LNCaP clone FGC (cell line): ENCODE results near the gene IBSP.
A peak's percentile ranks its signal among the peaks of the same experiment; 100 is the strongest.

Experiments used
- DNase-seq: peaks from one replicate; pipeline ENCODE4 v3.0.0-alpha.2; 2011; ENCODE audit warnings: low read depth
- H3K4me3 ChIP-seq: 2 replicates; pipeline ENCODE4 v1.5.1; 2011; ENCODE audit warnings: mild to moderate bottlenecking, low read depth, low read length, control low read depth
- TF ChIP-seq, protein P1 (sequence below): IDR thresholded peaks from 2 replicates; pipeline ENCODE4 v1.5.1; 2012; ENCODE audit warnings: mild to moderate bottlenecking; ENCODE audit not compliant: control insufficient read depth, insufficient read depth; ENCODE audit errors: extremely low read depth

The IBSP gene

DNA sequence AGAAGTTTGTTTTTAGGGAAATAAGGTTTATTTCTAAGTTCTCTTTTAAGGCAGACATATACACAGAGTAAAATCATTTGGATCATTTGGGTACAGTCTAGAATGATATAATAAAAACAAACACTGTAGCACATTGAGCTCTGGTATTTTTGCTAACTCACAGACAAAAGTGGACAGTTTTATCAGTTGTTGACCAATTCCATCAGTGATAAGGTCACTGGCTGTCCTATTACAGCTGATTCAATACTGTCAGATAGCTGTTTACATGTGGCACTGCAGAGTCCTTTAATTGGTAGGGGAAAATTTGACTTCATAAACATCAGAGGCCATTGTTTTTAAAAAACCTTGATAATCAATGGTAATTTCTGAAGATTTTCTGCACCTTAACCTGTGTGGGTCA, 3.5 kb downstream of the IBSP start:
- TF ChIP-seq, protein P1, sequence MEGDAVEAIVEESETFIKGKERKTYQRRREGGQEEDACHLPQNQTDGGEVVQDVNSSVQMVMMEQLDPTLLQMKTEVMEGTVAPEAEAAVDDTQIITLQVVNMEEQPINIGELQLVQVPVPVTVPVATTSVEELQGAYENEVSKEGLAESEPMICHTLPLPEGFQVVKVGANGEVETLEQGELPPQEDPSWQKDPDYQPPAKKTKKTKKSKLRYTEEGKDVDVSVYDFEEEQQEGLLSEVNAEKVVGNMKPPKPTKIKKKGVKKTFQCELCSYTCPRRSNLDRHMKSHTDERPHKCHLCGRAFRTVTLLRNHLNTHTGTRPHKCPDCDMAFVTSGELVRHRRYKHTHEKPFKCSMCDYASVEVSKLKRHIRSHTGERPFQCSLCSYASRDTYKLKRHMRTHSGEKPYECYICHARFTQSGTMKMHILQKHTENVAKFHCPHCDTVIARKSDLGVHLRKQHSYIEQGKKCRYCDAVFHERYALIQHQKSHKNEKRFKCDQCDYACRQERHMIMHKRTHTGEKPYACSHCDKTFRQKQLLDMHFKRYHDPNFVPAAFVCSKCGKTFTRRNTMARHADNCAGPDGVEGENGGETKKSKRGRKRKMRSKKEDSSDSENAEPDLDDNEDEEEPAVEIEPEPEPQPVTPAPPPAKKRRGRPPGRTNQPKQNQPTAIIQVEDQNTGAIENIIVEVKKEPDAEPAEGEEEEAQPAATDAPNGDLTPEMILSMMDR, result no peak
- H3K4me3 ChIP-seq, result no peak overlapping the region
- DNase-seq, result peak; percentile 56

GRCh38 chr4:87803421-87803820, 4.1 kb downstream of the IBSP start:
- TF ChIP-seq, protein P1, result no peak
- DNase-seq, result no peak

GRCh38 chr4:87804871-87805270, 5.5 kb downstream of the IBSP start:
- TF ChIP-seq, protein P1, result no peak
- DNase-seq, result no peak
- no peak overlapping the region for H3K4me3 ChIP-seq

More at GRCh38 chr4:87803421-87803820, 4.1 kb downstream of the IBSP start:
- H3K4me3 ChIP-seq, result no peak overlapping the region

DNA sequence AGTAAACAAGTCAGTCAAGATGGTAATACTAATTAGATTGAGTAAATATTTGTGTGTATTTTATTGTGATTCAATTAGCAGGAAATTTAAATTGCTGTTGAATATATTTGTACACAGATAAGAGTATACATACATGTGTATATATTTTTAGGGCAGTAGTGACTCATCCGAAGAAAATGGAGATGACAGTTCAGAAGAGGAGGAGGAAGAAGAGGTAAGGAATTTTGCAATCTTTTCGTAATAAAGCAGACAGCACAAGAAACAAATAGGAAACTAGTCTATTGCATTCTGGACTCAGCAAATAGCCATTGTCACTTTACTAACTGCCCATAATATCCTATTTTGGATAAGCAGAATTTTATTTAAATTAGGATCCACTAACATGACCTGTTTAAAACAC, 6.6 kb downstream of the IBSP start:
- H3K4me3 ChIP-seq, result no peak overlapping the region
- TF ChIP-seq, protein P1, result no peak
- no peak for DNase-seq

GRCh38 chr4:87806520-87806919, 7.2 kb downstream of the IBSP start:
- TF ChIP-seq, protein P1, result no peak
- H3K4me3 ChIP-seq, result no peak overlapping the region
- DNase-seq, result no peak

DNA sequence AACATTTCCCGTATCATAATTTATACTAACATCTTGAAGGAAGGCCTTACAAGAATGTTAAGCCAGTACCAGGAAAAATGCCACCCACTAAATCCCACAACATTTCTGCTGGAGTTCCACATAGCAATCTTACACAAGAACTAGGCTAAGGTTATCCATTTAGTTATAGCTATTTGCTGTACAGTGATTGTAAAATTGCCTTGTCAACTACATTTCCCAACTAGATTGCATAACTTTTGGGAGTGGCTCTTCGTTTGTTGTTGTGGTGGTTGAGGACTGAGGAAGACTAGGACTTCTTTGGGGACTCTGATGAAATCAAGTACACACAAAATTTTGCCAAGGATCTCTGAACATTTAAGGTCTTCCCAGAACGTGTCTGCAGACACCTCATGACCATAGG, 8.0 kb downstream of the IBSP start:
- no peak for DNase-seq
- H3K4me3 ChIP-seq, result no peak overlapping the region
- TF ChIP-seq, protein P1, result no peak

GRCh38 chr4:87811977-87812376, 12.6 kb downstream of the IBSP start:
- H3K4me3 ChIP-seq, result no peak overlapping the region
- no peak for DNase-seq
- TF ChIP-seq, protein P1, result no peak
